Measurements from ENCODE around the gene REC114. TPM values are rescaled to one million over a fixed set of nuclear protein-coding genes. Genes with fewer than 3 reads are reported as not detected.

The REC114 gene
- total and polyA plus RNA-seq, 12 donors: 0.40 TPM; not detected in 11

DNA sequence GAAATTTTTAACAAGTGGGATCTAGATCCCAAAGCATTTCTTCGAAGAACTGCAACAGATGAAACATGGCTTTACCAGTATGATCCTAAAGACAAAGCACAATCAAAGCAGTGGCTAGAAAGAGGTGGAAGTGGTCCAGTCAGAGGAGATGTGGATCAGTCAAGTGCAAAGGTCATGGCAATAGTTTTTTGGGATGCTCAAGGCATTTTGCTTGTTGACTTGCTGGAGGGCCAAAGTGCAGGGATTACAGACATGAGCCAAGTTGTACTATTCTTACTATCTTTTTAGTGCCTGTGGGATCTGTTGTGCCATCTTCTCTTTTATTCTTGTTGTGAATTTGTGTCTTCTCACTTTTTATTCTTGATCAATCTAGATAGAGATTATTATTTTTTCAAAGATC lies 82.0 kb downstream of the REC114 start:
- no peaks in the 10 kb centered on the region for H3K36me3 ChIP-seq (replicated peaks in 1 of 2)
- WGBS, 4 donors: 95 to 100% (median 97%) methylated on average over 1 of the region's 1 CpG
- no peak for TF ChIP-seq CTCF (IDR thresholded peaks at IDR 0.05)
- no peak for TF ChIP-seq POLR2A (IDR thresholded peaks at IDR 0.05)
- no peak overlapping the region for H3K27ac ChIP-seq
- intact Hi-C loops (cut with DNase I): no loop called here
- DNase-seq: no peak
- H3K27me3 ChIP-seq: no peaks in the 10 kb centered on the region
- H3K4me1 ChIP-seq (replicated peaks in 1 of 2): no peaks in the 10 kb centered on the region
- no peaks in the 10 kb centered on the region for H3K9me3 ChIP-seq (replicated peaks in 1 of 3)
- H3K4me3 ChIP-seq: no peak overlapping the region

GRCh38 chr15:73527598-73527997 lies 84.6 kb downstream of the REC114 start:
- H3K9me3 ChIP-seq (replicated peaks in 1 of 3): no peaks in the 10 kb centered on the region
- WGBS, 4 donors: 86 to 95% (median 94%) methylated on average over 2 of the region's 2 CpGs
- no peak overlapping the region for H3K4me3 ChIP-seq
- H3K27ac ChIP-seq: no peak overlapping the region
- DNase-seq: no peak
- intact Hi-C loops (cut with DNase I): no loop called here
- H3K27me3 ChIP-seq: no peaks in the 10 kb centered on the region
- TF ChIP-seq POLR2A (IDR thresholded peaks at IDR 0.05) (no peak), CTCF (IDR thresholded peaks at IDR 0.05) (no peak)
- no peaks in the 10 kb centered on the region for H3K36me3 ChIP-seq (replicated peaks in 1 of 2)
- no peaks in the 10 kb centered on the region for H3K4me1 ChIP-seq (replicated peaks in 1 of 2)

- DNase-seq: no peak
- no peaks in the 10 kb centered on the region for H3K4me1 ChIP-seq (replicated peaks in 1 of 2)
- intact Hi-C loops (cut with DNase I): no loop called here
- WGBS, 4 donors: 32 to 37% (median 34%) methylated on average over 3 of the region's 3 CpGs
- H3K4me3 ChIP-seq: no peak overlapping the region
- H3K27me3 ChIP-seq: no peaks in the 10 kb centered on the region
- TF ChIP-seq POLR2A (IDR thresholded peaks at IDR 0.05): no peak
- no peak for TF ChIP-seq CTCF (IDR thresholded peaks at IDR 0.05)
- no peaks in the 10 kb centered on the region for H3K36me3 ChIP-seq (replicated peaks in 1 of 2)
- no peaks in the 10 kb centered on the region for H3K9me3 ChIP-seq (replicated peaks in 1 of 3)
- no peak overlapping the region for H3K27ac ChIP-seq
These were observed 87.7 kb downstream of the REC114 start for GRCh38 chr15:73530649-73531048.

- Histone ChIP-seq H3K4me1 (replicated peaks in 1 of 2) (no peaks in the 10 kb centered on the region), H3K4me3 (no peak overlapping the region), H3K27ac (no peak overlapping the region), H3K27me3 (no peaks in the 10 kb centered on the region), H3K9me3 (replicated peaks in 1 of 3) (no peaks in the 10 kb centered on the region), H3K36me3 (replicated peaks in 1 of 2) (no peaks in the 10 kb centered on the region)
- DNase-seq: no peak
- intact Hi-C loops (cut with DNase I): no loop called here
- 92 to 100% (median 96%) methylated on average over 2 of the region's 2 CpGs for WGBS, 4 donors
- no peak for TF ChIP-seq CTCF (IDR thresholded peaks at IDR 0.05)
- TF ChIP-seq POLR2A (IDR thresholded peaks at IDR 0.05): no peak
These were observed 95.2 kb downstream of the REC114 start for GRCh38 chr15:73538123-73538522.

Data from adrenal gland (tissue), 12 donors.